Testis (tissue), 2 donors: Measurements from ENCODE around the gene RAB11FIP3.

Source experiments
- CTCF ChIP-seq, 3 experiments: fragments of 450-650 bp in 2 of 3; fragments of 200-600 bp in 1 of 3; sonication (generic) in 1 of 3; IDR thresholded peaks; one replicate each; pipeline ENCODE4 v1.5.1; 2016 to 2019; ENCODE audit warnings: antibody characterized with exemption in 3 of 3, mild to moderate bottlenecking in 2 of 3, moderate library complexity in 1 of 3
- POLR2A ChIP-seq: fragments of 450-650 bp; IDR thresholded peaks from one replicate; pipeline ENCODE4 v1.6.1; 2017; ENCODE audit warnings: antibody characterized with exemption, mild to moderate bottlenecking, moderate library complexity

GRCh38 chr16:392450-393030 lies 32.9 kb upstream of the RAB11FIP3 start:
- TF ChIP-seq POLR2A (no peak), CTCF (IDR thresholded peaks at IDR 0.05) (no peak)
